Gastroesophageal sphincter (tissue), 3 donors: ENCODE data around the gene CALHM3.

ENCODE experiments used
- POLR2AphosphoS5 ChIP-seq: sonication (generic); formaldehyde crosslinking; IDR thresholded peaks from one replicate; pipeline ENCODE4 v1.6.1; 2017; ENCODE audit warnings: antibody characterized with exemption
- TF ChIP-seq, protein P1 (sequence below), 4 experiments: fragments of 200-600 bp in 2 of 4; fragments of 450-650 bp in 2 of 4; sonication (generic) in 1 of 4; IDR thresholded peaks; one replicate each; pipeline ENCODE4 v1.5.1; 2017 to 2019; ENCODE audit warnings: antibody characterized with exemption in 4 of 4, mild to moderate bottlenecking in 2 of 4, moderate library complexity in 2 of 4

DNA sequence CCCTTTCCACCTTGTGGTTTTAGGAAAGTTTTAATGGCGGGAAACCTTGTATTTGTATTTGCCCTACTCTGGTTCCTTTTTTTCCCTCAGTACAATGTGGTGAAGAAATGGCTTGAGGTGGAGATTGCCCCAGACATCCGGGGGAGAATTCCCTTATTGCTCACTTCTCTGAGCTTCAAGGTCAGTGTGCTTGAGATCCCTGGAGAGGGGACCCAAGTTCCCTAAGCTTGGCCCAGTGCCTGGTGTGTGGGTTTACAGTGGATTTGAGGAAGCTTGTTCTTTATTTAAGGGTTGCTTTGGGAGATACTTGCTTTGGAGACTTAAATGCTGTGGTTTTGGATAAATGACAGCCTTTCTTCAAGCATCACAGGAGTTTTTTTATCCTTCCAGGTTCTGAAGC is 45.2 kb downstream of the CALHM3 start:
- TF ChIP-seq, protein P1, sequence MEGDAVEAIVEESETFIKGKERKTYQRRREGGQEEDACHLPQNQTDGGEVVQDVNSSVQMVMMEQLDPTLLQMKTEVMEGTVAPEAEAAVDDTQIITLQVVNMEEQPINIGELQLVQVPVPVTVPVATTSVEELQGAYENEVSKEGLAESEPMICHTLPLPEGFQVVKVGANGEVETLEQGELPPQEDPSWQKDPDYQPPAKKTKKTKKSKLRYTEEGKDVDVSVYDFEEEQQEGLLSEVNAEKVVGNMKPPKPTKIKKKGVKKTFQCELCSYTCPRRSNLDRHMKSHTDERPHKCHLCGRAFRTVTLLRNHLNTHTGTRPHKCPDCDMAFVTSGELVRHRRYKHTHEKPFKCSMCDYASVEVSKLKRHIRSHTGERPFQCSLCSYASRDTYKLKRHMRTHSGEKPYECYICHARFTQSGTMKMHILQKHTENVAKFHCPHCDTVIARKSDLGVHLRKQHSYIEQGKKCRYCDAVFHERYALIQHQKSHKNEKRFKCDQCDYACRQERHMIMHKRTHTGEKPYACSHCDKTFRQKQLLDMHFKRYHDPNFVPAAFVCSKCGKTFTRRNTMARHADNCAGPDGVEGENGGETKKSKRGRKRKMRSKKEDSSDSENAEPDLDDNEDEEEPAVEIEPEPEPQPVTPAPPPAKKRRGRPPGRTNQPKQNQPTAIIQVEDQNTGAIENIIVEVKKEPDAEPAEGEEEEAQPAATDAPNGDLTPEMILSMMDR (IDR thresholded peaks at IDR 0.05): no peak
- no peak for TF ChIP-seq POLR2AphosphoS5
